Stomach (tissue), 9 donors: ENCODE results near the gene NUDT7. TPM values are rescaled to one million over a fixed set of nuclear protein-coding genes. Genes with fewer than 3 reads are reported as not detected.

Source experiments
- DNase-seq, 2 donors: peaks; one replicate each; pipeline versions ENCODE4 v3.0.0 to v3.0.0-alpha.2; 2013 to 2019
- H3K27ac ChIP-seq, 5 donors: fragments of 200-600 bp in 4 of 5; sonication (generic) in 4 of 5; one replicate each; pipeline ENCODE4 v1.5.1; 2013 to 2019; ENCODE audit warnings: mild to moderate bottlenecking in 1 of 5, moderate library complexity in 1 of 5
- H3K27me3 ChIP-seq, 3 donors: fragments of 200-600 bp; sonication (generic); one replicate each; pipeline ENCODE4 v1.5.1; 2017 to 2019; ENCODE audit warnings: mixed run types in 1 of 3
- H3K36me3 ChIP-seq, 4 donors: fragments of 200-600 bp; sonication (generic); 1 replicate in 3 of 4; 2 replicates in 1 of 4; pipeline ENCODE4 v1.5.1; 2016 to 2019
- H3K4me1 ChIP-seq, 4 donors: fragments of 200-600 bp; sonication (generic); one replicate each; pipeline ENCODE4 v1.5.1; 2016 to 2019
- H3K4me3 ChIP-seq, 4 donors: fragments of 200-600 bp; sonication (generic) in 3 of 4; one replicate each; pipeline ENCODE4 v1.5.1; 2016 to 2019; ENCODE audit warnings: mild to moderate bottlenecking in 1 of 4
- H3K9me3 ChIP-seq, 4 donors: fragments of 200-600 bp; sonication (generic); one replicate each; pipeline ENCODE4 v1.5.1; 2016 to 2019
- EP300 ChIP-seq: sonication (generic); formaldehyde crosslinking; IDR thresholded peaks from one replicate; pipeline ENCODE4 v1.6.1; 2017; ENCODE audit warnings: antibody characterized with exemption
- POLR2A ChIP-seq, 4 donors: fragments of 450-650 bp; IDR thresholded peaks; one replicate each; pipeline ENCODE4 v1.6.1; 2016; ENCODE audit warnings: antibody characterized with exemption in 4 of 4, control low read depth in 2 of 4, mild to moderate bottlenecking in 1 of 4, moderate library complexity in 1 of 4
- POLR2AphosphoS5 ChIP-seq, 3 donors: sonication (generic); formaldehyde crosslinking; IDR thresholded peaks; one replicate each; pipeline ENCODE4 v1.6.1; 2016; ENCODE audit warnings: antibody characterized with exemption in 3 of 3
- WGBS, 5 donors: extraction: QIAGEN DNeasy Blood & Tissue Kit in 3 of 5; methylation state at CpG; one replicate each; pipeline versions ENCODE4 v1.1.5 to v1.1.7; 2013 to 2018; 5-methylcytosine and 5-hydroxymethylcytosine counted together
- intact Hi-C: fragments of 100-400 bp; cut with DNase I; formaldehyde crosslinking; loops from one replicate; pipeline ENCODE4 v1.15.1; 2023; ENCODE audit warnings: low total_unique reads
- polyA plus RNA-seq, 3 donors: library from polyadenylated mRNA; stranded (reverse); fragments of 200-250 nt; gene quantifications; one replicate each; pipeline ENCODE4 v1.2.3, GENCODE V29; 2013
- total RNA-seq, 5 donors: library from RNA; depleted of rRNA; stranded (reverse); fragments of >200 nt; gene quantifications; one replicate each; pipeline versions ENCODE4 v1.1.0 to v1.2.3, GENCODE V29; 2014 to 2016
- TF ChIP-seq, protein P1 (sequence below), 7 experiments: fragments of 450-650 bp in 4 of 7; fragments of 200-600 bp in 3 of 7; sonication (generic) in 3 of 7; IDR thresholded peaks; one replicate each; pipeline ENCODE4 v1.5.1; 2016 to 2019; ENCODE audit warnings: antibody characterized with exemption in 7 of 7, control low read depth in 2 of 7, mild to moderate bottlenecking in 1 of 7
- donor health status: healthy with polysubstance abuse.
- donor health status: Bipolar disorder and iron deficiency.
- donor health status: healthy.

The NUDT7 gene
- total and polyA plus RNA-seq, 8 donors, result 2.2 to 14.0 (median 6.8) TPM; not detected in 2

DNA sequence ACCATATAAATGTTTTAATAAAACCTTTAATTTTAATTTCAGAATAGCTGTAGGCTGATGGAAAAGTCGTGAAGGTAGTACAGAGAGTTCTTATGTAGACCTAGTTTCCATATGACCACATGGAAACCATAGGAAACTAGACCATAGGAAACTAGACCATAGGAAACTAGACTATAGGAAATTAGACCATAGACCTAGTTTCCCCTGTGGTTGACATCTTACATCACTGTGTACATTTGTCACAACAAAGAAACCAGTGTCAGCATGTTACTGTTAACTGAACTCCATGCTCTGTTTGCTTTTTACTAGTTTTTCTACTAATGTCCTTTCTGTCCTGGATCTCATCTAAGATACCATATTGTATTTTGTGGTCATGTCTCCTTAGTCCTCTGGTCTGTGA is 14.6 kb downstream of the NUDT7 start:
- Histone ChIP-seq H3K4me3 (no peak overlapping the region), H3K36me3 (peaks cover 0 to 14% (median 3%) of the 10 kb centered on the region in 4 donors), H3K27ac (no peak overlapping the region), H3K9me3 (no peaks in the 10 kb centered on the region), H3K27me3 (no peaks in the 10 kb centered on the region), H3K4me1 (no peaks in the 10 kb centered on the region)
- intact Hi-C loops, result no loop called here
- DNase-seq, result no peak
- no peak for TF ChIP-seq POLR2AphosphoS5 (IDR thresholded peaks at IDR 0.05)
- no peak for TF ChIP-seq EP300
- no peak for TF ChIP-seq POLR2A (IDR thresholded peaks at IDR 0.05)
- TF ChIP-seq, protein P1, sequence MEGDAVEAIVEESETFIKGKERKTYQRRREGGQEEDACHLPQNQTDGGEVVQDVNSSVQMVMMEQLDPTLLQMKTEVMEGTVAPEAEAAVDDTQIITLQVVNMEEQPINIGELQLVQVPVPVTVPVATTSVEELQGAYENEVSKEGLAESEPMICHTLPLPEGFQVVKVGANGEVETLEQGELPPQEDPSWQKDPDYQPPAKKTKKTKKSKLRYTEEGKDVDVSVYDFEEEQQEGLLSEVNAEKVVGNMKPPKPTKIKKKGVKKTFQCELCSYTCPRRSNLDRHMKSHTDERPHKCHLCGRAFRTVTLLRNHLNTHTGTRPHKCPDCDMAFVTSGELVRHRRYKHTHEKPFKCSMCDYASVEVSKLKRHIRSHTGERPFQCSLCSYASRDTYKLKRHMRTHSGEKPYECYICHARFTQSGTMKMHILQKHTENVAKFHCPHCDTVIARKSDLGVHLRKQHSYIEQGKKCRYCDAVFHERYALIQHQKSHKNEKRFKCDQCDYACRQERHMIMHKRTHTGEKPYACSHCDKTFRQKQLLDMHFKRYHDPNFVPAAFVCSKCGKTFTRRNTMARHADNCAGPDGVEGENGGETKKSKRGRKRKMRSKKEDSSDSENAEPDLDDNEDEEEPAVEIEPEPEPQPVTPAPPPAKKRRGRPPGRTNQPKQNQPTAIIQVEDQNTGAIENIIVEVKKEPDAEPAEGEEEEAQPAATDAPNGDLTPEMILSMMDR (IDR thresholded peaks at IDR 0.05), result no peak
- WGBS, 5 donors, result 63 to 82% (median 72%) methylated on average over 1 of the region's 1 CpG

DNA sequence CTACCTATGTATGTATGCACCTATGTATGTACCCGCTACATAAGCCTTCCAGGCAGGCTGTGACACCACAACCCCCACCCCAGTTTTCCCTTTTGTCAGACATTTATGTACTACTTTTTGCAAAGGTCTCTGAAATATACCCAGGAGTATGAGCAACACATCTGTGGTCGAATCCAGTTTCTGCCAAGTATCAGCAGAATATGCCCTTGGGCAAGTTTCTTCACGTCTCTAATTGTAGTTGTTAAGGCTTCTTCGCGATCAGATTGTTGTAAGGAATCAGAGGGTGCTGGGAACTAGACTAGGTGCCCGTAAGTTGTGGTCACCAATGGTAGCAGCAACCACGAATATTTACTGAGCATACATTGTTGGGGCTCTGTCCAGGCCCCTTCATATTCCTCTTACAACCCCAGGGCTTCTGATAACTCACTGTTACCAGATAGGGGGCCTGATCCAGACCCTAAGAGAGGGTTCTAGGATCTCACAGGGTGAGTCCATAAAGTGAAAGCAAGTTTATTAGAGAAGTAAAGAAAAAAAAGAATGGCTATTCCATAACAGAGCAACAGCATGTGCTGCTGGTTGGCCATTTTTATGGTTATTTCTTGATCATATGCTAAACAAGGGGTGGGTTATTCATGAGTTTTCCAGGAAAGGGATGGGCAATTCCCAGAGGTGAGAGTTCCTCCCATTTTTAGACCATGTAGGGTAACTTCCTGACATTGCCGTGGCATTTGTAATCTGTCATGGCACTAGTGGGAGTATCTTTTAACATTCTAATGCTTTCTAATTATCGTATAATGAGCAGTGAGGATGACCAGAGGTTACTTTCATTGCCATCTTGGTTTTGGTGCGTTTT is 16.6 kb downstream of the NUDT7 start:
- Histone ChIP-seq H3K27ac (no peak overlapping the region), H3K36me3 (peaks cover 0 to 14% (median 3%) of the 10 kb centered on the region in 4 donors), H3K9me3 (no peaks in the 10 kb centered on the region), H3K27me3 (no peaks in the 10 kb centered on the region), H3K4me1 (no peaks in the 10 kb centered on the region), H3K4me3 (no peak overlapping the region)
- no peak for DNase-seq
- TF ChIP-seq, protein P1 (IDR thresholded peaks at IDR 0.05), result no peak
- TF ChIP-seq POLR2A (IDR thresholded peaks at IDR 0.05), result no peak
- intact Hi-C loops, result no loop called here
- 81 to 92% (median 87%) methylated on average over 10 of the region's 10 CpGs for WGBS, 5 donors

DNA sequence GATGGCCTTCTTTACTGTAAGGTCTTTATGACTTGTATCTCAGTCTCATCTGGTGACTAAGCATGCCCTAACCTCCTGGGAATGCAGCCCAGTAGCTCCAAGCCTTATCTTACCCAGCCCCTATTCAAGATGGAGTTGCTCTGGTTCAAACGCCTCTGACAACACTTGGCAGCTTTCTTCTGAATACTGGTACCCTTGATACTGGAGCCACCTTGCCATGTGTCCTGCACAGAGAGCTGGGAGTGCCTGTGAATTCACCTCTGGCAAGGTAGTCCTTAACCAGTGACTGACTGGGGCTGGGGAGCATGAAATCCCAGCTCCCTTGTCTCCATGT is 17.2 kb downstream of the NUDT7 start:
- Histone ChIP-seq H3K27me3 (no peaks in the 10 kb centered on the region), H3K4me1 (no peaks in the 10 kb centered on the region), H3K4me3 (no peak overlapping the region), H3K36me3 (peaks cover 0 to 14% (median 3%) of the 10 kb centered on the region in 4 donors), H3K27ac (no peak overlapping the region), H3K9me3 (no peaks in the 10 kb centered on the region)
- 36 to 65% (median 50%) methylated on average over 1 of the region's 1 CpG for WGBS, 5 donors
- intact Hi-C loops, result no loop called here
- TF ChIP-seq, protein P1 (IDR thresholded peaks at IDR 0.05), result no peak
- no peak for TF ChIP-seq POLR2AphosphoS5 (IDR thresholded peaks at IDR 0.05)
- no peak for TF ChIP-seq EP300
- no peak for TF ChIP-seq POLR2A (IDR thresholded peaks at IDR 0.05)
- DNase-seq, result no peak

DNA sequence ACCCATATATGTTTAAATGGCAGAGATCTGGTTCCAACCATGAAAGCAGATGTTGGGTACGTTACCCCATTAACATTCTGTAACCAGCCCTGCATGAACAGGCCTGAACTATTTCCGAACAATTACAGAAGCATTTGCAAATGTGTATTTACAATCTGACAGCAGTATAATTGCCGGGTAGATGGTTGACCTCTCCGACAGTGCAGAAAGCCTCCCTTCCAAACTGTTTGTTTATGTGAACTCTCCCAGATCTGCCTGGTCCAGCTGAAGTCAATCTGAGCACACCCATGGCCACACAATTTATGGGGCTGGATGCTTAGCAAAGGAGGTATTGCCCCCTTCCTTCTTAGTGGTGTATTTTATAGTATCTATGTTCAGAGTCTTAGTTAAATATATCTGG is 21.8 kb downstream of the NUDT7 start:
- intact Hi-C loops, result no loop called here
- peak in 1 of 2 donors; percentile 27 for DNase-seq
- Histone ChIP-seq H3K4me3 (no peak overlapping the region), H3K27me3 (no peaks in the 10 kb centered on the region), H3K36me3 (peaks cover 0 to 6% (median 0%) of the 10 kb centered on the region in 4 donors), H3K4me1 (no peaks in the 10 kb centered on the region), H3K9me3 (no peaks in the 10 kb centered on the region), H3K27ac (no peak overlapping the region)
- WGBS, 5 donors, result 51 to 65% (median 56%) methylated on average over 4 of the region's 4 CpGs
- TF ChIP-seq POLR2AphosphoS5 (IDR thresholded peaks at IDR 0.05) (no peak), POLR2A (IDR thresholded peaks at IDR 0.05) (no peak), EP300 (no peak)
- TF ChIP-seq, protein P1 (IDR thresholded peaks at IDR 0.05), result no peak
